ENCODE measurements around the gene KCNT2.

KCNT2 gene

GRCh38 chr1:196401452-196401833 is 206.8 kb downstream of the KCNT2 start:
- no peak for DNase-seq (ENCODE audit: low read depth in 1 of 2, low spot score in 1 of 2)

- DNase-seq (ENCODE audit: low read depth in 1 of 2, low spot score in 1 of 2): no peak
Measured at GRCh38 chr1:196400478-196401451, 207.5 kb downstream of the KCNT2 start.

- DNase-seq (ENCODE audit: low read depth in 1 of 2, low spot score in 1 of 2): no peak
Measured at GRCh38 chr1:196399713-196400112, 208.5 kb downstream of the KCNT2 start.

GRCh38 chr1:196393742-196394141 is 214.5 kb downstream of the KCNT2 start:
- no peak for DNase-seq (ENCODE audit: low read depth in 1 of 2, low spot score in 1 of 2)

- DNase-seq (ENCODE audit: low read depth in 1 of 2, low spot score in 1 of 2): no peak
Measured at GRCh38 chr1:196393282-196393681, 215.0 kb downstream of the KCNT2 start.

GRCh38 chr1:196387766-196388165 is 220.5 kb downstream of the KCNT2 start:
- no peak for DNase-seq (ENCODE audit: low read depth in 1 of 2, low spot score in 1 of 2)

GRCh38 chr1:196385109-196385508 is 223.1 kb downstream of the KCNT2 start:
- no peak for DNase-seq (ENCODE audit: low read depth in 1 of 2, low spot score in 1 of 2)

GRCh38 chr1:196382383-196382782 is 225.9 kb downstream of the KCNT2 start:
- DNase-seq (ENCODE audit: low read depth in 1 of 2, low spot score in 1 of 2): no peak

GRCh38 chr1:196381544-196381943 is 226.7 kb downstream of the KCNT2 start:
- no peak for DNase-seq (ENCODE audit: low read depth in 1 of 2, low spot score in 1 of 2)

- no peak for DNase-seq (ENCODE audit: low read depth in 1 of 2, low spot score in 1 of 2)
Measured at GRCh38 chr1:196380316-196380715, 227.9 kb downstream of the KCNT2 start.

- no peak for DNase-seq (ENCODE audit: low read depth in 1 of 2, low spot score in 1 of 2)
Measured at GRCh38 chr1:196377811-196378210, 230.4 kb downstream of the KCNT2 start.

GRCh38 chr1:196376630-196377328 is 231.5 kb downstream of the KCNT2 start:
- no peak for DNase-seq (ENCODE audit: low read depth in 1 of 2, low spot score in 1 of 2)

GRCh38 chr1:196373798-196374197 is 234.4 kb downstream of the KCNT2 start:
- no peak for DNase-seq (ENCODE audit: low read depth in 1 of 2, low spot score in 1 of 2)

- DNase-seq (ENCODE audit: low read depth in 1 of 2, low spot score in 1 of 2): no peak
Measured at GRCh38 chr1:196372896-196373536, 235.2 kb downstream of the KCNT2 start.

- DNase-seq (ENCODE audit: low read depth in 1 of 2, low spot score in 1 of 2): no peak
Measured at GRCh38 chr1:196367838-196368237, 240.4 kb downstream of the KCNT2 start.

- no peak for DNase-seq (ENCODE audit: low read depth in 1 of 2, low spot score in 1 of 2)
Measured at GRCh38 chr1:196366817-196367495, 241.3 kb downstream of the KCNT2 start.

- DNase-seq (ENCODE audit: low read depth in 1 of 2, low spot score in 1 of 2): no peak
Measured at GRCh38 chr1:196361112-196361714, 247.0 kb downstream of the KCNT2 start.

GRCh38 chr1:196357913-196358312 is 250.3 kb downstream of the KCNT2 start:
- no peak for DNase-seq (ENCODE audit: low read depth in 1 of 2, low spot score in 1 of 2)

GRCh38 chr1:196355206-196355786 is 252.9 kb downstream of the KCNT2 start:
- no peak for DNase-seq (ENCODE audit: low read depth in 1 of 2, low spot score in 1 of 2)

GRCh38 chr1:196344453-196344852 is 263.8 kb downstream of the KCNT2 start:
- DNase-seq (ENCODE audit: low read depth in 1 of 2, low spot score in 1 of 2): no peak
